NCI-H2227 treated with DMSO at 0.1 percent for 48 hours (cell line): Measurements from ENCODE around the gene NCOA1.
"Not testable (repeated sequence)": the region's sequence is repeated elsewhere in the genome, so short reads cannot be mapped to it uniquely, and the experiment has no call there.

Experiments
- DNase-seq: peaks from one replicate; lab custom pipeline; 2025; lab: John Stamatoyannopoulos, UW

The NCOA1 gene

DNA sequence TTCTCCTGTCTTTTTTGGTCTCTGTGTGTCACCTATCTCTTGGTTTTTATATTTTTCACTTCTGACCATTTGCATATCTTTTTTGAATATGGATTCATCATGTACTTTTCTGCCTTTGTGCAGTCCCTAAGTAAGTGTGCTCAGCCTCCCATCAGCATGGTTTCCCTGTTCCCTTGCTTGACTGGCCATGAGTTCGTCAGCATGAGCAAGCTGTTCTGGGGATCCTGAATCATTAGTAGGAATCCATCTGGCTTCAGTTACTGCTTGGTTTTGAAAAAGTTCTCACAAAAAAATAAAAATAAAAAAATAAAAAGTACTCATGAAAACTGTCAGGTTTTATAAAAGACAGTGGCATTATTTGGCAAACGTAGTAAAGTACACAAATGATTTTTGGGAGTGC is 144.1 kb downstream of the NCOA1 start:
- DNase-seq: no peak

DNA sequence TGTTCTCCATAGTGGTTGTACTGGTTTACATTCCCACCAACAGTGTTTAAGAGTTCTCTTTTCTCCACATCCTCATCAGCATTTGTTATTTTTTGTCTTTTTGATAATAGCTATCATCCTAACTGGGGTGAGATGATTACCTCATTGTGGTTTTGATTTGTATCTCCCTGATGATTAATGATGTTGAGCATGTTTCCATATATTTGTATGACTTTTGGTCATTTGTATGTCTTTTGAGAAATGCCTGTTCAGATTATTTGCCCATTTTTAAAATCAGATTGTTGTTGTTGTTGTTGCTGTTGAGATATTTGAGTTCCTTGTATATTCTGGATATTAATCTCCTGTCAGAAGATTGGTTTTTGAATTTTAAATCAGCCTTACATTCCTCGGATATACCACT is 147.5 kb downstream of the NCOA1 start:
- DNase-seq: no peak

DNA sequence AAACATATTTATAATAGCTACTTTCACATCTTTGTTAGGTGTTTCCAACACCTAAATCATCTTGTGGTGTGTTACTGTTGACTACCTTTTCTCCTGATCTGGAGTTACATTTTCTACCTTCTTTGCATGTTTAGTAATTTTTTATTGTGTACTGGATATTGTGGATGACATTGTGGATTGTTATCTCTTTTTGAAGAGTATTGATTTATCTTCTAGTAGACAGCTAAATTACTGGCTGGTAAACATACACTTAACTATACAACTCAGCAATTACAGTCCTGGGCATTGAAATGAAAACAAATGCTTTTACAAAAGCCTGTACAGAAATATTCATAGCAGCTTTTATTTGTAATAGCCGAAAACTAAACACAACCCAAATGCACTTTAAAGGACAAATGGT is 151.3 kb downstream of the NCOA1 start:
- DNase-seq: peak; percentile 95

DNA sequence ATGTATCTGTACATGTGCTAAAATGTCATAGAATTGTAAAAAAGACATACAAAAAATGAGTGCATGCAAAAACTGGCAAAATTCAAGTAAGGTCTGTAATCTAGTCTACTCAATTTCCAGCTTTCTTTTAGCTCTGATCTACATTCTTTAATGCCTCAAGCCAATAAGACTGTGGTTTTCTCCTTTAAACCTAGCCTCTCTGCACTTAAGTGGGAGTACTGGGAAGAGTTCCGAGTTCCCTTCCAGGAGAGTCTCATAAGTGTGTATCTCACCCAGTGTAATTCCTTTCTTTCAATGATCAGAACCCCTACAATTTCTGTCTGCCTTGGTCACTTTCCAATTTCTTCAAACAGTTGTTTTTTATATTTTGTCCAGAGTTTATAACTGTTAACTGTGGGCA is 152.0 kb downstream of the NCOA1 start:
- DNase-seq: peak; percentile 88

DNA sequence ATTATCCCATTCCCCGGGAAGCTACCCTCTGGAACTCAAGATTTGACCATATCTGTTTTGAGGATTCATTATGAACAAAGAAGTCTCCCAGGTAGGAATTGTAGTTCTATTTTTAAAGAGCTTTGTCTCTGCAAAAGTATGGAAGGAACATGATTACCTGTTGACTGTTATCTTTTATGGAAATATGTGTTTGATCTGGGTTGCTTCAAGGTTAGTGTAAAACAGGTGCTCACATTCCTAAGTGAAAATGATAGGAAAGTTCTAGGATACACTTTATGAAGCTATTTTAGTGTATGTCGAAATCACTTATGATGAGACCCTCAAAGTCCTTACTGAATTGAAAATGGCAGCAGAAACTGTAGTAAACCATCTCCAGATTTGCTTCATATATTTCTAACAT is 153.0 kb downstream of the NCOA1 start:
- DNase-seq: no peak

DNA sequence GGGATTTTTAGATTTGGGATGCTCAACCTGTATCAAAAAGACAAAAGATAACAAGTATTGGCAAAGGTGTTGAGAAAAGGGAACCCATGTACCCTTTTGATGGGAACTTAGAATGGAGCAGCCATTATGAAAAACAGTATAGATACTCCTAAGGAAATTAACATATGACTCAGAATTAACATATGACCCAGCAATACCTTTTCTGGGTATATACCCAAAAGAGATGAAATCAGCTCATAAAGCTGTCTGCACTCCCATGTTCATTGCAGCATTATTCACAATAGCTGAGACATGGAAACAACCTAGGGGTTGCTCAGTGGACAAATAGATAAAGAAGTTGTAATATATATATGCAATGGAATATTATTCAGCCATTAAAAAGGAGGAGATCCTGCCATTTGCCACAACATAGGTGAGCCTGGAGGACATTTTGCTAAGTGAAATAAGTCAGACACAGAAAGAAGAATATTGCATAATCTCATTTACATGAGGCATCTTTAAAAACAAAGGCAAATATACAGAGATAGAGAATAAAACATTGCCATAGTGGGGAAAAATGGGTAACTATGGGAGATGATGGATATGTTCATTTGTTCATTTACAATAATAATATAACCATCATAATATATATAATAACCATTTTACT is 160.1 kb downstream of the NCOA1 start:
- no peak for DNase-seq

DNA sequence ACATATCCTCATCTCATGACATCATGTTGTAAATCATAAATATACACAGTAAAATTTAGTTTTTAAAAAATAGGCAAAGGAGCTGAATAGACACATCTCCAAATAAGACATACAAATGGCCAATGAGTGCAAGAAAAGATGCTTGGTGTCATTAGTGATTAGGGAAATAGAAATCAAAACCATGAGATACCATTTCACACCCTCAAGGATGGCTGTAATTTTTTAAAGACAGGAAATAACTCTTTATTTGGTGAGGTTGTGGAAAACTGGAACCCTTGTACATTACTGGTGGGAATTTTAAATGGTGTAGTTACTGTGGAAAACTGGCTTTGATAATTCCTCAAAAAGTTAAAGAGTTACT is 160.6 kb downstream of the NCOA1 start:
- no peak for DNase-seq

DNA sequence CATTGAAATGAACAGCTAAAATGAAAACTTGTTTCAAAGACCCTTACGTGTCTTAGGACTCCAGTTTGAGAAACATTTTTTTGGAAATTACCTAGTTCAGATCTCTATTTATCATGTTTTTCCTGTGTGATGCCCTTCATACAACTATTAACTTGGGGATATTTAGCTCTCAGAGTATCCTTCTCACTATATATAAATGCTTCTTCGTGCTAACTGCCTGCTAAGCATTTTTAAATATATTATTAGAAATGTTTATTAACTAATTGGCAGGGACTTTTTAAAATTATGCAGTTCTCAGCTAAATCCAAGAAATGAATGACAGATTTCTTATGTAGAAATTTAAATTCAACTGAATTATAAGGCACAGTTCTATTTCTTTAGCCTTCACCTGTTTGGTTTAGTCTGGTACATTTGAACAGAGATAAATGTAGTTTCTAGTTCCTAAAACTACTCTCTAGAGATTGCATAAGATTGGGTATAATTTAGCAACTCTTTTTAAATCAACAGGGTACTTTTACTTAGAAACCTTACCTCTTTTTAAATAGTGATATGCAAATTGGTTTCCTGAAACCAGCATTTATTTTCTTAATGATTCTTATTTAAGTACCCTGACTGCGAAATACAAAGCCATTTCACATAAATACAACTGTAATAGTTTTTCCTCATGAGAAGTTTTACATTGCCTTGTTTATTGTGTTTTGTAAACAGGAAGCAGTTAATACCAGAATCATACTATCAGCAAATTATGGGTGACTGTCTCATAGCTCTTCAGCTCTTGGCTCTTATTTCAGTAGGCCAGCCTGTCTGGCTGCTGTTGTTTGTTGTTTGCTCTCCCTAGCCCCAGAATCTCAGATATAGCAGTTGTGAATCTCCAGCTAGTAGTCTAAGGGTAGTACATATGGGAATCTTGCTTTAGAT is 161.5 kb downstream of the NCOA1 start:
- no peak for DNase-seq

DNA sequence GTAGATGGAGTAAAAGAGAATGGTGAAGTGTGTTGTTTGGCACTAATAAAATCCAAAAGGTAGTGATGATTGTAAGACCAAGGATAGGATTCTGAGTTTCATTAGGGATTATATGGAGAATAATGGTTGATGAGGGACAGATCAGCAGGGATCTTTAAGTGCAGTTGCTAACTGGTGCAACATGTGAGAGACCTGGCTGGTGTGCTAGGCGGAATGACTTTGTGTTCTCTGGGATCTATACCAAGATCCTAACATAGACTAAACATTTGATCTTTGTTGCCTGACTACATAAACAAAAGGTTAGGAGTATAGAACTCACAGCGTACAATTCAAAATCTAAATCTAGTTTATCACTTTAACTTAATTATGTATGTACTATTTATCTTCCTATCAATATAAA is 166.8 kb downstream of the NCOA1 start:
- no peak for DNase-seq

DNA sequence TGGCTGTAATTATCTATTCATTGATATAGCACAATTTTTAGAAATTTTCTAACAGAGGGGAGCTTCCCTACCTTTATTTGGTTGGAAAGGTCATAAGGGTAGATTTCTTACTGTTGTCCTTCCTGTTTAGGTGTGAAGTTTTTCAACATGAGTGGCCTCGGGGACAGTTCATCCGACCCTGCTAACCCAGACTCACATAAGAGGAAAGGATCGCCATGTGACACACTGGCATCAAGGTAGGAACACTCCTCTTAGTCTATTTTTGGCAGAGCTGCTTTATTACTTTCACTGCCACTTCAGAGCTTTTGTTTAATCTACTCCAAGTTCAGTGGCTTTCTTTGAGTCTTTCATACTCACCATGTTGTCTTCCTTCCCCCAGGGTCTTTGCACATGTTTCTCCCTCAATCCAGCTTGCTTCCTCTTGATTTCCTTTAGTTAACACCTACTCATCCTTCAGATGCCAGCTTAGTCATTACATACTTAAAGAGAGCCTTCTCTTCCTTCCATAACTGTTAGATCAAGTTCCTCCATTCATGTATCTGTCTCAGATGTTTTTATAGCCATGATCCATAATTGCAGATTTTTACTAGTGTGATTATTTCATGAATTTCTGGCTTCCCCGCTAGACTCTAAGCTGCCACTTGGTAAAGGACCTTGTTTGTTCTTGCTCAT is 167.6 kb downstream of the NCOA1 start:
- DNase-seq: no peak

DNA sequence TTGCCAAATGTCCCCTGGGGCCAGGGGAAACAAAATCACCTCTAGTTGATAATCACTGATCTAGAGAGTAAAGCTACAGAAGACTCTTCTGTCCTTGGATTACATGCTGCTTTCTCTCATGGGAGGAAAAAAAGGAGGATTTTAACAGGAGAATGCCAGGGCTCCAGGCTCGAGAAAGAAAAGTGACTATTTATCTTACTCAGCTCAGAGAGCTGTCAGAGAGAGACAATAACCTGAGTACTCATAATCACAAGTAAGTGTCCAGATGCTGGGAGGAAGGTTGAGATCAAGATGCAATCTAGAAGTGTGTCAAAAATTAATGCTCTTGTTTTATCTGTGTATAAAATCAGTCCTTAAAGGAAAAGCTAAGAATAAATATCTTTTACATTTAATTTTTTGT is 168.8 kb downstream of the NCOA1 start:
- DNase-seq: peak; percentile 88

DNA sequence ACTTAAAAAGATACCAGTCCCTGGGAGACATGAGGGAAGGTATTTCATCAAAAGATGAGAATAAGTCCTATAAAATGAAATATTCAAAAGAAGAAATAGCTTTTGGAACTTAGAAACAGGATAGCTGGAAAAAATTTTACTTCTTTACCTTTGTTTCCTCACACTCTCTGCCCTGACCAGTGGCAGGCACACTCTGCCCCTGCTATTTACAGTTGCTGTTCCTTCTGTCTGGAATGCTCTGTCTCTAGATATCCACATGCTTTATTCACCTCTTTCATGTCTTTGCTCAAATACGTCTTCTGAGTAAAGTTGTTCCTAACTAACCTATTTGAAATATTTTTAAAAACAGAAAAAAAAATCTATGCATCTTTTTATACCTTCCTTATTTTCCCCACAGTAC is 176.5 kb downstream of the NCOA1 start:
- no peak for DNase-seq

DNA sequence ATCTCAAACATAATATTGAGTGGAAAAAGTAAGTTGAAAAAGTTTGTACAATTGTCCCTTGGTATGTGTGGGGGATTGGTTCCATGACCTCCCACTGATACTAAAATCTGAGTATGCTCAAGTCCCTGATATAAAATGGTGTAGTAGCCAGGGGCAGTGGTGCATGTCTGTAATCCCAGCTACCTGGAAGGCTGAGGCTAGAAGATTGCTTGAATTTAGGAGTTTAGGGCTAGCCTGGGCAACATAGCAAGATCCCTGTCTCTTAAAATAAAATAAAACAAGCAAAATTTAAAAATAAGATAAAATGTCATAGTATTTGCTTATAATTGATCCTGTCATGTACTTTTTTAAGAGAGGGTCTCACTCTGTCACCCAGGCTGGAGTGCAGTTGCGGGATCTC is 180.2 kb downstream of the NCOA1 start:
- DNase-seq: no peak

DNA sequence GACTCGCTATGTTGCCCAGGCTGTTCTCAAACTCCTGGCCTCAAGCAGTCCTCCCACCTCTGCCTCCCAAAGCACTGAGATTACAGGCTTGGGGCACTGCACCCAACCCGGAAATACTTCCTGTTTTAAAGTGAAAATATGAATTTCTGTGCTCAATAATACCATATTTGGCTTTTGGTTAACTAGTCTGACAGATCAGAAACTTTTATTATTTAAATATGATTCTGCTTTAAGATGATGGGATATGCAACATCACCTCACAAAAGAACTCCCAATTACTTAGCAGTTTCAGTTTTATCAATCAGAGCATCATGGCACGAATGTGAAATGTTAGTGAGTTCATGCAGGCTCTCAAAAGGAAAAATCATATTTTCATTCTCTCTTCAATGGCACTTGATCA is 181.5 kb downstream of the NCOA1 start:
- no peak for DNase-seq

DNA sequence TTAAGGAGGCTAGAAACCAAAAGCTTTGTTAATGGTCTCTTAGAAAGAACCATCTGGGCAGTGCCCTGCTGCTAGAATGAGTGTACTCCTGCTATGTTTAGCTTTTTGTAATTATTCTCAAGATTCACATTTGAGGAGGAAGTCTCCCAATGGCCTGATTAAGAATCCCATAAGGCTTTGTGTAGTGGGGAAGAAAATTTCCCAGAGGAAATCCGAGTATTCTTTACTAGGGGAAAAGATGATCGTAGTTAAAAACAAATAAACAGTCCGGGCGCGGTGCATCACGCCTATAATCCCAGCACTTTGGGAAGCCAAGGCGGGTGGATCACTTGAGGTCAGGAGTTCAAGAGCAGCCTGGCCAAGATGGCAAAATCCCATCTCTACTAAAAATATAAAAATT is 184.3 kb downstream of the NCOA1 start:
- no peak for DNase-seq

DNA sequence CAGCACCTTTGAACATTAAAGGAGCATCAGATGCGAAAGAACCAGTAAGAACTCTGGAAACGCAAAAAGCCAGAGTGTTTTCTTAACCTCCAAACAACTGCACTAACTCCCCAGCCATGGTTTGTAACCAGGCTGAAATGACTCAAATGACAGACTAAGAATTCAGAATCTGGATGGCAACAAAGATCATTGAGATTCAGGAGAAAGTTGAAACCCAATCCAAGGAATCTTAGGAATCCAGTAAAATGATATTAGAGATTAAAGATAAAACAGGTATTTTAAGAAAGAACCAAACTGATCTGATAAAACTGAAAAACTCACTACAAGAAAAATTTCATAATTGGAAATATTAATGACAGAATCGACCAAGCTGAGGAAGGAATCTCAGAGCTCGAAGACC is 185.4 kb downstream of the NCOA1 start:
- no peak for DNase-seq

DNA sequence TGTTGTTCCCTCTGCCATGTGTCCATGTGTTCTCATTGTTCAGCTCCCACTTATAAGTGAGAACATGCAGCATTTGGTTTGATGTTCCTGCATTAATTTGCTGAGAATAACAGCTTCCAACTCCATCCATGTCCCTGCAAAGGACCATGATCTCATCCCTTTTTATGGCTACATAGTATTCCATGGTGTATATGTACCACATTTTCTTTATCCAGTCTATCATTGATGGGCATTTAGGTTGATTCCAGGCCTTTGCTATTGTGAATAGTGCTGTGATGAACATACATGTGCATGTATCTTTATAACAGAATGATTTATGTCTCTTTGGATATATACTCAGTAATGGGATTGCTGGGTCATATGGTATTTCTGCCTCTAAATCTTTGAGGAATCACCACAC is 187.0 kb downstream of the NCOA1 start:
- DNase-seq: not testable (repeated sequence)

DNA sequence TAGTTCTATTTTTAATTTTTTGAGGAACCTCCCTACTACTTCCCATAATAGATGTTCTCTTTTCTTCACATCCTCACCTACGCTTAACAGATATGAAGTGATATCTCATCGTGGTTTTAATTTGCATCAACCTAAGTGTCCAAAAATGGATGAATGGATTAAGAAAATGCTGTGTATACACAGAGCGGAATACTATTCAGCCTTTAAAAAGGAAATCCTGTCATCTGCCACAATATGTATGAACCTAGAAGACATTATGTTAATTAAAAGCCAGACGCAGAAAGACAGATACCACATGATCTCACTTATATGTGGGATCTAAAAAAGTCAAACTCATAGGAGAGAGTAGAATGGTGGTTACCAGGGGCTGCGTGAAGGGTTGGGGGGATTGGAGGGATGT is 189.1 kb downstream of the NCOA1 start:
- no peak for DNase-seq

DNA sequence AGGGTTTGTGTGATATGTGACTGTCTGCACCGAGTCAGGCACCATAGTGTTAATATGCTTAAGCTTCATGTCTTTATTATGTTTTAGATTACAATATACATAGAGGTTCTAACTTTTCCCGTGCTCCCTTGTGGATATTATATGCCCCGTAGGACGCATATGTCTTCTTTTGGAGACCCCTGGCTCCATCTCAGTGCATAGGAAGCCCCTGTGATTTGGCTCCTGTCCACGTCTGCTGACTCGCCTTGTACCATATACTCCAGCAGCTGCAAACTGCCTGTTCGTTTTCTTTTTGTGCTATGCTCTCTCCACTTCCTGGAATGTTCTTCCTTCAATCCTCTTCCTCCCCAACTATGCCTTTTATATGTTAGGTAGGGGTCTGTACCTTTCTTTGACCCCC is 191.2 kb downstream of the NCOA1 start:
- no peak for DNase-seq

DNA sequence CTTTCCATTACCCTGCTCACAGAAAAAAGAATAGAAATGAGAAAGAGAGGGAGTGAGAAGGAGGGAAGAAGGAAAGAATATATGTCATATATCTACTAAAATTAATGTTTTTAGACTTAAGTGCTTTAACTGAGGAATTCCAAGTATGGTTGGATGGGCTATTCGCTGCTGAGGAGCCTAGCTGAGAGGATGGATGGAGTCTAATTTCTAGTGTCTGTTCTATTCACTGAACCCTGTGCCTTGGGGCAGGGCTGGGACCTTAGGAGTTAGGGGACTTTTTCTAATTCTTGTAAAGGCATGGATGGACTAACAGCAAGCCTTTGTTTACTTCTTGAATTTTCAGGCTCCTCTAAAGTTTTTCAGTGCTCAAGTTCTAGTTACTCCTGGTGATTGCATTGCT is 192.4 kb downstream of the NCOA1 start:
- no peak for DNase-seq

DNA sequence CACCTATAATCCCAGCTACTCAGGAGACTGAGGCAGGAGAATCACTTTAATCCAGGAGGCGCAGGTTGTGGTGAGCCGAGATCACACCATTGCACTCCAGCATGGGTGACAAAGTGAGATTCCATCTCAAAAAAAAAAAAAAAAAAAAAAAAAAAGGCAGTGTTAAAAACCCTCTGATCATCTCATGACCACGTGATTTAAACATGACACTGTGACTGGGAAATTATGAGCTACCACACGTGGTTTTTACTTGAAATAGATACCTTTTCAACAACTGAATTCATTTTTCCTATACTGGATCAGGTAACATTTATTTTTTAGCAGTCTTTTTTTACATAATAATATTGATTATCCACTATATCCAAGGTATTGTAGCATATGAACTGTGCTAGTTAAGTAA is 199.5 kb downstream of the NCOA1 start:
- no peak for DNase-seq

DNA sequence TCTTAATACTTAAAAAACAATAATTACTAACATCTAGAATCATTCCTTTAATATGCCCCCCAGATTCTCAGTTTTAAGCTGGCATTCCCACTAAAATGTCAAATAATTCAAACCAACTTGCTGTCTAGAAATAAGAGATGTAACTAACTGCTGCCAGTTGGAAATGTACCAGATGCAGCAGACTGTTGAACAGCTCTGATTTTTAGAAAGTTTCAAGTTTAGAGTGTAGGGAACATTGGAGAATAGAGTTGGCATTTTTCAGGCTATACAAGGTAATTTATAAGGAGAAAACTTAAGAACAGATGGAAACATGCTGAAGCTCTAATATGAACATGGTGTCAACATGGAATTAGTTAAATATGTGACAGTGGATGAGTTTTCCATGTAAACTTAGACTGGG is 200.8 kb downstream of the NCOA1 start:
- DNase-seq: no peak

DNA sequence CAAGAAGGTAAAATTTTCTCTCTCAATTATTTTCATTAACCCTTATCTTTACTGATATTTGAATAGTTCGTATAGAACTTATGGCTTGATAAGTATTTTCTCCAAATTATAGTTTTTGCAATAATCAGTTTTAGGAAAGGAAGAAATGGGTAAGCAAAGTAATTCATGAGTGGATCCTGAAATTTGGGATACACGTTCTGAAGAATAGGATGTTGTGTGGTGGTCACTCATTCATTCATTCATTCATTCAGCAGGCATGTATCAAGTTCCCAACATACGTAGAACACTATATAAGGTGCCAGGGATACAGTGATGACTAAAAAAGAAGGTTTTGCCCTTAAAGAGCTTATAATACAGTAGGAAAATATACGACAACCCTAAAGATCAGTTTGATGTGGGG is 206.7 kb downstream of the NCOA1 start:
- DNase-seq: no peak
